Left cardiac atrium (tissue), 2 donors: ENCODE measurements around the gene TAF4. TPM values are rescaled to one million over a fixed set of nuclear protein-coding genes. Genes with fewer than 3 reads are reported as not detected.

ENCODE experiments used
- microRNA-seq, 2 donors: library from miRNA; unstranded; fragments of <30 nt; microRNA quantifications; one replicate each; pipeline ENCODE4 v1.2.0, GENCODE V29; 2020
- total RNA-seq, 2 donors: library from RNA; stranded (reverse); fragmentation: NEBNext Ultra II Directional; extraction: Animal tissue kit (Norgen Biotek cat#: 25700); gene quantifications; one replicate each; pipeline ENCODE4 v1.2.1, GENCODE V29; 2021
- donor health status: DM: no; HTN: yes; CAD: no; lungs with severe emphysema.
- donor health status: DM: yes; HTN: yes; CAD: no.

Gene TAF4
- total RNA-seq, 2 donors from 2014 or later = 8.8 to 9.3 TPM

Small RNA genes lying within 50 kb of the gene (microRNA-seq; reads per million reads assigned to microRNA genes)
- gene MIR1257 (0 reads per million in 2 donors), gene MIR3195 (0 reads per million in 2 donors)

Other genes starting within 250 kb of the TAF4 start
- 10 to 100 TPM; 36.8 to 38.1 TPM for gene LSM14B, start 56.6 kb upstream of the TAF4 start, total RNA-seq
- gene PSMA7, start 77.5 kb upstream of the TAF4 start, total RNA-seq = 100 to 1,000 TPM; 174 to 210 TPM
- 1 to 10 TPM; 7.6 to 7.7 TPM for gene SS18L1, start 77.9 kb upstream of the TAF4 start, total RNA-seq
- 10 to 100 TPM; 19.1 to 28.9 TPM for gene MTG2, start 117.1 kb upstream of the TAF4 start, total RNA-seq
- not detected for gene HRH3, start 154.4 kb upstream of the TAF4 start, total RNA-seq
- gene OSBPL2, start 172.6 kb upstream of the TAF4 start, total RNA-seq = 10 to 100 TPM; 40.1 to 41.2 TPM
- gene ADRM1, start 237.1 kb upstream of the TAF4 start, total RNA-seq = 10 to 100 TPM; 57.9 to 76.9 TPM